Natural killer cell (primary cell): Measurements from ENCODE around the gene SSR3. TPM values are rescaled to one million over a fixed set of nuclear protein-coding genes. Genes with fewer than 3 reads are reported as not detected.

Experiments used
- ATAC-seq, 3 donors: fragments of 150-1000 bp in 2 of 3; fragments of 200-7000 bp in 1 of 3; cut with Tn5 transposase; 1 replicate in 1 of 3; 2 replicates in 2 of 3; pipeline ENCODE4 v1.10.0; 2021; ENCODE audit warnings: mild to moderate bottlenecking in 2 of 3, moderate library complexity in 2 of 3
- DNase-seq, 2 donors: peaks; one replicate each; pipeline versions ENCODE4 v3.0.0 to v3.0.0-alpha.2; 2013 to 2021; ENCODE audit warnings: mixed read lengths in 1 of 2
- H3K27ac ChIP-seq: one replicate; pipeline ENCODE4 v1.5.1; 2013; ENCODE audit warnings: mild to moderate bottlenecking, low read length
- H3K27me3 ChIP-seq: one replicate; pipeline ENCODE4 v1.6.1; 2013; ENCODE audit warnings: low read length; ENCODE audit not compliant: control insufficient read depth, insufficient read depth
- H3K36me3 ChIP-seq: one replicate; pipeline ENCODE4 v1.6.1; 2013; ENCODE audit warnings: low read length; ENCODE audit not compliant: control insufficient read depth, insufficient read depth
- H3K4me1 ChIP-seq: one replicate; pipeline ENCODE4 v1.6.1; 2013; ENCODE audit warnings: low read length; ENCODE audit not compliant: control insufficient read depth, insufficient read depth
- H3K4me3 ChIP-seq: one replicate; pipeline ENCODE4 v1.5.1; 2013; ENCODE audit warnings: low read length
- H3K9me3 ChIP-seq: one replicate; pipeline ENCODE4 v1.6.1; 2013; ENCODE audit warnings: low read length; ENCODE audit not compliant: control insufficient read depth, insufficient read depth
- H3K27ac Mint-ChIP-seq, 2 donors: one replicate each; pipeline ENCODE4 v1.8.0; 2022; ENCODE audit warnings: mild to moderate bottlenecking in 2 of 2, mixed read lengths in 2 of 2, moderate library complexity in 1 of 2
- H3K27me3 Mint-ChIP-seq, 2 donors: one replicate each; pipeline ENCODE4 v1.8.0; 2022; ENCODE audit warnings: low read depth in 2 of 2, mixed read lengths in 2 of 2
- H3K36me3 Mint-ChIP-seq: one replicate; pipeline ENCODE4 v1.8.0; 2022; ENCODE audit warnings: mixed read lengths
- H3K4me1 Mint-ChIP-seq, 2 donors: one replicate each; pipeline ENCODE4 v1.8.0; 2022; ENCODE audit warnings: mixed read lengths in 2 of 2
- H3K4me3 Mint-ChIP-seq: one replicate; pipeline ENCODE4 v1.8.0; 2022; ENCODE audit warnings: mild to moderate bottlenecking, moderate library complexity, mixed read lengths
- H3K9me3 Mint-ChIP-seq, 2 donors: one replicate each; pipeline ENCODE4 v1.8.0; 2022; ENCODE audit warnings: mixed read lengths in 2 of 2
- CTCF ChIP-seq: fragments of 200-600 bp; IDR thresholded peaks from one replicate; pipeline ENCODE4 v1.8.0; 2022; ENCODE audit warnings: antibody characterized with exemption
- WGBS: methylation state at CpG from one replicate; pipeline ENCODE4 v1.1.7; 2013; ENCODE audit warnings: missing lambda C conversion rate; ENCODE audit not compliant: insufficient coverage; 5-methylcytosine and 5-hydroxymethylcytosine counted together
- intact Hi-C: fragments of 100-400 bp; cut with micrococcal nuclease; formaldehyde crosslinking; loops from one replicate; pipeline ENCODE4 v1.14.2; 2022
- total RNA-seq, 4 donors: library from RNA; stranded (reverse); fragments of 120-200 nt in 1 of 4; gene quantifications; one replicate each; pipeline versions ENCODE4 v1.2.3 to v1.2.4, GENCODE V29; 2013 to 2022

SSR3 gene
- total RNA-seq, 3 donors from 2014 or later (not counting 1 experiment from before 2014, with no cell fraction given) = 60.7 to 75.1 (median 63.0) TPM

- intact Hi-C loops = no loop called here
- 93% methylated on average over 3 of the region's 3 CpGs for whole genome bisulfite sequencing
- H3K4me3 Mint-ChIP-seq = no peak overlapping the region
These were observed 62.1 kb downstream of the SSR3 start for GRCh38 chr3:156492801-156493261.

GRCh38 chr3:156491192-156491591 is 63.7 kb downstream of the SSR3 start:
- intact Hi-C loops = no loop called here
- TF ChIP-seq CTCF = no peak
- no peak overlapping the region for H3K27ac Mint-ChIP-seq
- H3K36me3 Mint-ChIP-seq = no peaks in the 10 kb centered on the region
- DNase-seq = no peak
- Histone ChIP-seq H3K27me3 (peaks cover 3% of the 10 kb centered on the region), H3K36me3 (no peaks in the 10 kb centered on the region), H3K4me3 (no peak overlapping the region), H3K27ac (no peak overlapping the region), H3K4me1 (no peaks in the 10 kb centered on the region), H3K9me3 (no peaks in the 10 kb centered on the region)
- ATAC-seq = no peak
- no peaks in the 10 kb centered on the region for H3K9me3 Mint-ChIP-seq
- no peak overlapping the region for H3K4me3 Mint-ChIP-seq
- no peaks in the 10 kb centered on the region for H3K4me1 Mint-ChIP-seq
- WGBS = 45% methylated on average over 2 of the region's 3 CpGs
- peaks cover 10 to 21% of the 10 kb centered on the region in 2 donors for H3K27me3 Mint-ChIP-seq

More at GRCh38 chr3:156492801-156493261, 62.1 kb downstream of the SSR3 start:
- Mint-ChIP-seq H3K27ac (no peak overlapping the region), H3K4me1 (no peaks in the 10 kb centered on the region), H3K9me3 (no peaks in the 10 kb centered on the region), H3K27me3 (peaks cover 14 to 25% of the 10 kb centered on the region in 2 donors), H3K36me3 (no peaks in the 10 kb centered on the region)
- no peaks in the 10 kb centered on the region for H3K36me3 ChIP-seq
- H3K9me3 ChIP-seq = no peaks in the 10 kb centered on the region
- no peaks in the 10 kb centered on the region for H3K4me1 ChIP-seq
- ATAC-seq (no peak), DNase-seq (no peak)
- no peak overlapping the region for H3K27ac ChIP-seq
- no peak for TF ChIP-seq CTCF
- H3K27me3 ChIP-seq = peaks cover 3% of the 10 kb centered on the region
- H3K4me3 ChIP-seq = no peak overlapping the region

Other genes starting within 250 kb of the SSR3 start
- gene TIPARP, start 119.5 kb upstream of the SSR3 start, total RNA-seq = 100 to 1,000 TPM; 129 to 249 (median 147) TPM